Breast epithelium (tissue), 3 donors: ENCODE measurements around the gene F10.

Source experiments
- POLR2AphosphoS5 ChIP-seq, 3 donors: sonication (generic); formaldehyde crosslinking; IDR thresholded peaks; one replicate each; pipeline ENCODE4 v1.6.1; 2017; ENCODE audit warnings: antibody characterized with exemption in 3 of 3
- TF ChIP-seq, protein P1 (sequence below), 3 donors: fragments of 450-650 bp; IDR thresholded peaks; one replicate each; pipeline ENCODE4 v1.5.1; 2016 to 2017; ENCODE audit warnings: antibody characterized with exemption in 3 of 3, mild to moderate bottlenecking in 3 of 3, moderate library complexity in 3 of 3

- TF ChIP-seq POLR2AphosphoS5 (IDR thresholded peaks at IDR 0.05), result no peak
- TF ChIP-seq, protein P1, sequence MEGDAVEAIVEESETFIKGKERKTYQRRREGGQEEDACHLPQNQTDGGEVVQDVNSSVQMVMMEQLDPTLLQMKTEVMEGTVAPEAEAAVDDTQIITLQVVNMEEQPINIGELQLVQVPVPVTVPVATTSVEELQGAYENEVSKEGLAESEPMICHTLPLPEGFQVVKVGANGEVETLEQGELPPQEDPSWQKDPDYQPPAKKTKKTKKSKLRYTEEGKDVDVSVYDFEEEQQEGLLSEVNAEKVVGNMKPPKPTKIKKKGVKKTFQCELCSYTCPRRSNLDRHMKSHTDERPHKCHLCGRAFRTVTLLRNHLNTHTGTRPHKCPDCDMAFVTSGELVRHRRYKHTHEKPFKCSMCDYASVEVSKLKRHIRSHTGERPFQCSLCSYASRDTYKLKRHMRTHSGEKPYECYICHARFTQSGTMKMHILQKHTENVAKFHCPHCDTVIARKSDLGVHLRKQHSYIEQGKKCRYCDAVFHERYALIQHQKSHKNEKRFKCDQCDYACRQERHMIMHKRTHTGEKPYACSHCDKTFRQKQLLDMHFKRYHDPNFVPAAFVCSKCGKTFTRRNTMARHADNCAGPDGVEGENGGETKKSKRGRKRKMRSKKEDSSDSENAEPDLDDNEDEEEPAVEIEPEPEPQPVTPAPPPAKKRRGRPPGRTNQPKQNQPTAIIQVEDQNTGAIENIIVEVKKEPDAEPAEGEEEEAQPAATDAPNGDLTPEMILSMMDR (IDR thresholded peaks at IDR 0.05), result no peak
Observed at GRCh38 chr13:113148407-113148806, 25.8 kb downstream of the F10 start.
